HepG2 (cell line): ENCODE results near the gene DHX34. TPM values are rescaled to one million over a fixed set of nuclear protein-coding genes. Genes with fewer than 3 reads are reported as not detected.
A peak's percentile ranks its signal among the peaks of the same experiment; 100 is the strongest.
"Not testable (repeated sequence)": the region's sequence is repeated elsewhere in the genome, so short reads cannot be mapped to it uniquely, and the experiment has no call there.

Experiments used
- ATAC-seq: fragments of 200-7000 bp; cut with Tn5 transposase; 3 replicates; pipeline ENCODE4 v1.9.1; 2020; ENCODE audit warnings: mild to moderate bottlenecking, moderate library complexity
- BruUV-seq: library from RNA; stranded (reverse); fragments of 400-500 nt; replicated peaks from 2 replicates; lab custom pipeline; 2021; lab: Mats Ljungman, UMichigan
- CTCF ChIA-PET: fragments of 300-600 bp; formaldehyde crosslinking; extraction: SDS; loops from one replicate; lab custom pipeline; 2021; ENCODE audit warnings: low total read pairs, inconsistent platforms, low intra/inter-chr PET ratio; lab: Yijun Ruan, JAX
- POLR2A ChIA-PET: fragments of 350-600 bp; sonication (Branson Sonifier 250); formaldehyde crosslinking; loops from one replicate; lab custom pipeline; 2020; ENCODE audit warnings: antibody characterized with exemption, inconsistent platforms; lab: Yijun Ruan, JAX
- DNase-seq: peaks from one replicate; pipeline ENCODE4 v3.0.0-alpha.2; 2015; ENCODE audit warnings: low spot score
- FAIRE-seq: peaks from 3 replicates; lab custom pipeline; 2011; peaks lifted over from hg19 to GRCh38; lab: Jason Lieb, UNC
- H2AFZ ChIP-seq: one replicate; pipeline ENCODE4 v1.6.1; 2011; ENCODE audit warnings: low read length, inconsistent platforms
- H3K27ac ChIP-seq: fragments of 300-600 bp; 3 replicates; pipeline ENCODE4 v1.8.0; 2011; ENCODE audit warnings: mixed run types, mild to moderate bottlenecking, mixed read lengths, low read length, inconsistent platforms; ENCODE audit not compliant: insufficient read depth; ENCODE audit errors: extremely low read length
- H3K27me3 ChIP-seq, 2 experiments: fragments of 200-600 bp in 1 of 2; 2 replicates in 1 of 2; 3 replicates in 1 of 2; pipeline versions ENCODE4 v1.6.0 to v1.8.0; 2011; ENCODE audit warnings: low read length in 2 of 2, mild to moderate bottlenecking in 2 of 2, moderate library complexity in 2 of 2, inconsistent platforms in 1 of 2; ENCODE audit not compliant: insufficient read depth in 2 of 2, control insufficient read depth in 1 of 2
- H3K36me3 ChIP-seq, 2 experiments: fragments of 200-600 bp in 1 of 2; replicated peaks in 1 of 2; 2 replicates in 1 of 2; 3 replicates in 1 of 2; pipeline versions ENCODE4 v1.5.1 to v1.8.0; 2011; ENCODE audit warnings: low read length in 2 of 2, inconsistent platforms in 1 of 2; ENCODE audit not compliant: insufficient read depth in 2 of 2, control insufficient read depth in 1 of 2
- H3K4me1 ChIP-seq: 2 replicates; pipeline ENCODE4 v1.5.1; 2012; ENCODE audit warnings: low read length, inconsistent platforms; ENCODE audit not compliant: insufficient read depth
- H3K4me2 ChIP-seq: 2 replicates; pipeline ENCODE4 v1.6.0; 2011; ENCODE audit warnings: low read depth, low read length, inconsistent platforms
- H3K4me3 ChIP-seq, 3 experiments: fragments of 200-600 bp in 1 of 3; sonication (generic), shearing (Covaris generic) in 1 of 3; replicated peaks in 1 of 3; 2 replicates each; pipeline ENCODE4 v1.5.1; 2011 to 2016; ENCODE audit warnings: low read length in 3 of 3, inconsistent platforms in 2 of 3, low read depth in 2 of 3, mild to moderate bottlenecking in 2 of 3, control low read depth in 1 of 3, mixed read lengths in 1 of 3; ENCODE audit not compliant: insufficient read depth in 1 of 3
- H3K79me2 ChIP-seq: one replicate; pipeline ENCODE4 v1.6.1; 2011; ENCODE audit warnings: low read length, inconsistent platforms; ENCODE audit not compliant: insufficient read depth
- H3K9ac ChIP-seq: 2 replicates; pipeline ENCODE4 v1.6.0; 2011; ENCODE audit warnings: mild to moderate bottlenecking, low read depth, low read length, inconsistent platforms; ENCODE audit not compliant: insufficient read depth
- H3K9me3 ChIP-seq: 2 replicates; pipeline ENCODE4 v1.5.1; 2012; ENCODE audit warnings: mild to moderate bottlenecking, low read length
- H4K20me1 ChIP-seq: 2 replicates; pipeline ENCODE4 v1.6.0; 2011; ENCODE audit warnings: inconsistent platforms, mild to moderate bottlenecking, low read length, moderate library complexity; ENCODE audit not compliant: insufficient read depth
- ZNF121 ChIP-seq: sonication (generic); formaldehyde crosslinking; IDR thresholded peaks from 2 replicates; pipeline ENCODE4 v1.5.0; 2020; ENCODE audit warnings: mild to moderate bottlenecking, missing genetic modification reagents
- WGBS: methylation state at CpG from one replicate; pipeline ENCODE4 v1.1.6; 2017; ENCODE audit warnings: low lambda C conversion rate; 5-methylcytosine and 5-hydroxymethylcytosine counted together
- in situ Hi-C: cut with HindIII; loops from 2 replicates; pipeline ENCODE4 v1.10.0; 2017; ENCODE audit warnings: low pct_unique_long_range_greater_than_20kb; ENCODE audit not compliant: extremely low pct_ligation_motif_present
- intact Hi-C: fragments of 100-400 bp; cut with micrococcal nuclease; formaldehyde crosslinking; loops from one replicate; pipeline ENCODE4 v1.10.0; 2022; ENCODE audit not compliant: unreplicated experiment
- polyA plus RNA-seq, 8 experiments: library from polyadenylated mRNA; depleted of rRNA in 3 of 8; stranded (reverse) in 7 of 8; unstranded in 1 of 8; fragments of >200 nt; fragmentation: Illumina TruSeq in 4 of 8; extraction: Trizol in 4 of 8; gene quantifications; 2 replicates each; pipeline versions ENCODE4 v1.2.1 to v1.2.3, GENCODE V29; 2011 to 2016; ENCODE audit warnings: low read depth in 4 of 8, missing spikeins in 1 of 8, mixed read lengths in 1 of 8; ENCODE audit not compliant: insufficient read depth in 1 of 8
- total RNA-seq, 5 experiments: library from RNA; depleted of rRNA; stranded (reverse); fragments of >200 nt; fragmentation: Illumina TruSeq; extraction: Trizol; gene quantifications; 2 replicates each; pipeline ENCODE4 v1.2.3, GENCODE V29; 2016; ENCODE audit warnings: low read depth in 1 of 5

DHX34 gene
- total and polyA plus RNA-seq, 2 of the 13 experiments (the other 11 are each of a cell fraction or from before 2014, with no cell fraction given) = 9.2 to 12.0 TPM

- POLR2A ChIA-PET, in situ Hi-C loops: not testable (repeated sequence)
Measured at GRCh38 chr19:47383890-47384289, 34.8 kb downstream of the DHX34 start.

GRCh38 chr19:47384533-47384932 lies 35.4 kb downstream of the DHX34 start:
- FAIRE-seq, H3K4me1 ChIP-seq, H3K9ac ChIP-seq, POLR2A ChIA-PET, H4K20me1 ChIP-seq, H3K9me3 ChIP-seq, H3K27me3 ChIP-seq, in situ Hi-C loops, H3K79me2 ChIP-seq, H2AFZ ChIP-seq, H3K27ac ChIP-seq, CTCF ChIA-PET, H3K4me3 ChIP-seq, ATAC-seq, DNase-seq, BruUV-seq, intact Hi-C loops, H3K4me2 ChIP-seq: not testable (repeated sequence)
- 96% methylated on average over 4 of the region's 4 CpGs for WGBS
- peaks cover 13 to 28% of the 10 kb centered on the region in 2 experiments for H3K36me3 ChIP-seq

More at GRCh38 chr19:47383890-47384289, 34.8 kb downstream of the DHX34 start:
- FAIRE-seq, intact Hi-C loops, H3K27me3 ChIP-seq, H3K79me2 ChIP-seq, H3K4me1 ChIP-seq, CTCF ChIA-PET, H3K4me2 ChIP-seq, H3K27ac ChIP-seq, ATAC-seq, H4K20me1 ChIP-seq, H3K9me3 ChIP-seq, DNase-seq, BruUV-seq, H3K4me3 ChIP-seq, H3K9ac ChIP-seq, H2AFZ ChIP-seq: not testable (repeated sequence)
- H3K36me3 ChIP-seq = peaks cover 13 to 32% of the 10 kb centered on the region in 2 experiments
- 96% methylated on average over 5 of the region's 5 CpGs for WGBS
- peak; percentile 34; the same call in 1 of the 2 replicates for TF ChIP-seq ZNF121

GRCh38 chr19:47386582-47386981 lies 37.5 kb downstream of the DHX34 start:
- H3K4me1 ChIP-seq, H4K20me1 ChIP-seq, H3K36me3 ChIP-seq, H3K27me3 ChIP-seq, POLR2A ChIA-PET, CTCF ChIA-PET, H3K4me3 ChIP-seq, BruUV-seq, FAIRE-seq, H3K27ac ChIP-seq, in situ Hi-C loops, intact Hi-C loops, H3K9ac ChIP-seq, H3K9me3 ChIP-seq, H2AFZ ChIP-seq, ATAC-seq, H3K4me2 ChIP-seq, DNase-seq, H3K79me2 ChIP-seq: not testable (repeated sequence)
- WGBS = 19% methylated on average over 12 of the region's 12 CpGs
